GM12878 (cell line): ENCODE data around the gene SIMC1. TPM values are rescaled to one million over a fixed set of nuclear protein-coding genes. Genes with fewer than 3 reads are reported as not detected.
A peak's percentile ranks its signal among the peaks of the same experiment; 100 is the strongest.

Source experiments
- ATAC-seq: fragments of 200-7000 bp; cut with Tn5 transposase; 3 replicates; pipeline ENCODE4 v1.9.1; 2020; ENCODE audit warnings: mild to moderate bottlenecking, moderate library complexity
- BruUV-seq: library from RNA; stranded (reverse); fragments of 400-500 nt; replicated peaks from 2 replicates; lab custom pipeline; 2021; lab: Mats Ljungman, UMichigan
- CTCF ChIA-PET: fragments of 300-600 bp; sonication (Branson Sonifier 250); formaldehyde crosslinking; extraction: SDS; loops from one replicate; lab custom pipeline; 2021; ENCODE audit warnings: inconsistent platforms; lab: Yijun Ruan, JAX
- POLR2A ChIA-PET: fragments of 350-600 bp; formaldehyde crosslinking; extraction: SDS; loops from one replicate; lab custom pipeline; 2021; ENCODE audit warnings: inconsistent platforms; lab: Charles Lee
- RAD21 ChIA-PET: fragments of 300-600 bp; sonication (Branson Sonifier 250); formaldehyde crosslinking; loops from one replicate; lab custom pipeline; 2023; ENCODE audit warnings: antibody characterized with exemption; ENCODE audit not compliant: unreplicated experiment; lab: Charles Lee
- SMC1A ChIA-PET: fragments of 300-600 bp; sonication (Branson Sonifier 250); formaldehyde crosslinking; loops from one replicate; lab custom pipeline; 2023; ENCODE audit not compliant: unreplicated experiment, uncharacterized antibody; lab: Charles Lee
- DNase-seq: peaks from one replicate; pipeline ENCODE4 v3.0.0-alpha.2; 2011; ENCODE audit warnings: low read depth, low spot score
- FAIRE-seq: peaks from 3 replicates; lab custom pipeline; 2011; peaks lifted over from hg19 to GRCh38; lab: Jason Lieb, UNC
- H2AFZ ChIP-seq: 2 replicates; pipeline ENCODE4 v1.6.0; 2011; ENCODE audit warnings: low read depth, low read length, control low read depth; ENCODE audit not compliant: control insufficient read depth
- H3K27ac ChIP-seq: 2 replicates; pipeline ENCODE4 v1.5.1; 2011; ENCODE audit warnings: control low read depth; ENCODE audit not compliant: control insufficient read depth, insufficient read depth
- H3K27me3 ChIP-seq, 2 experiments: replicated peaks in 1 of 2; 2 replicates each; pipeline versions ENCODE4 v1.6.0 to v1.6.1; 2011; ENCODE audit warnings: low read length in 1 of 2; ENCODE audit not compliant: control insufficient read depth in 2 of 2, insufficient read depth in 2 of 2
- H3K36me3 ChIP-seq, 2 experiments: 2 replicates each; pipeline ENCODE4 v1.5.1; 2011; ENCODE audit warnings: low read length in 1 of 2; ENCODE audit not compliant: control insufficient read depth in 2 of 2, insufficient read depth in 2 of 2
- H3K4me1 ChIP-seq: 2 replicates; pipeline ENCODE4 v1.6.1; 2011; ENCODE audit warnings: mild to moderate bottlenecking, low read length, moderate library complexity, mixed read lengths; ENCODE audit not compliant: control insufficient read depth, insufficient read depth
- H3K4me2 ChIP-seq: 2 replicates; pipeline ENCODE4 v1.6.0; 2011; ENCODE audit warnings: control low read depth; ENCODE audit not compliant: control insufficient read depth, insufficient read depth
- H3K4me3 ChIP-seq: fragments of 200-600 bp; sonication (generic); 2 replicates; pipeline ENCODE4 v1.5.1; 2016
- H3K79me2 ChIP-seq: 2 replicates; pipeline ENCODE4 v1.6.0; 2011; ENCODE audit warnings: low read length; ENCODE audit not compliant: control insufficient read depth, insufficient read depth
- H3K9ac ChIP-seq: 2 replicates; pipeline ENCODE4 v1.8.0; 2011; ENCODE audit warnings: low read length, control low read depth, mixed read lengths; ENCODE audit not compliant: control insufficient read depth, insufficient read depth
- H3K9me3 ChIP-seq: replicated peaks from 3 replicates; pipeline ENCODE4 v1.5.1; 2011; ENCODE audit warnings: mild to moderate bottlenecking, low read length; ENCODE audit not compliant: control insufficient read depth, insufficient read depth
- H4K20me1 ChIP-seq: 2 replicates; pipeline ENCODE4 v1.6.0; 2011; ENCODE audit not compliant: control insufficient read depth, insufficient read depth
- BACH1 ChIP-seq: fragments of 450-650 bp; IDR thresholded peaks from 2 replicates; pipeline ENCODE4 v1.6.1; 2017; ENCODE audit warnings: mild to moderate bottlenecking, borderline replicate concordance
- CHD1 ChIP-seq: IDR thresholded peaks from 2 replicates; pipeline ENCODE4 v1.6.1; 2012; ENCODE audit warnings: low read depth, low read length, improper control_type of control experiment
- ELK1 ChIP-seq: IDR thresholded peaks from 2 replicates; pipeline ENCODE4 v1.6.1; 2012; ENCODE audit warnings: low read depth, low read length, improper control_type of control experiment
- NR2F1 ChIP-seq: fragments of 450-650 bp; conservative IDR thresholded peaks from 2 replicates; pipeline ENCODE4 v1.6.1; 2017; ENCODE audit warnings: mild to moderate bottlenecking
- PBX3 ChIP-seq: IDR thresholded peaks from 2 replicates; pipeline ENCODE4 v1.6.1; 2011; ENCODE audit warnings: mild to moderate bottlenecking, low read depth, low read length, moderate library complexity; ENCODE audit not compliant: insufficient replicate concordance
- PML ChIP-seq: IDR thresholded peaks from 2 replicates; pipeline ENCODE4 v1.6.1; 2012; ENCODE audit warnings: low read length, inconsistent platforms
- SMAD5 ChIP-seq: IDR thresholded peaks from 2 replicates; pipeline ENCODE4 v1.6.1; 2016; ENCODE audit warnings: antibody characterized with exemption, low read depth
- WGBS: methylation state at CpG from one replicate; pipeline ENCODE4 v1.1.6; 2016; ENCODE audit warnings: low lambda C conversion rate; ENCODE audit not compliant: insufficient replicate concordance, insufficient coverage; ENCODE audit errors: missing lambda C conversion rate; 5-methylcytosine and 5-hydroxymethylcytosine counted together
- in situ Hi-C: fragments of 300-500 bp; cut with MboI; formaldehyde crosslinking; loops from 9 replicates; pipeline ENCODE4 v1.14.3; 2018; ENCODE audit warnings: mixed read lengths
- intact Hi-C: fragments of 100-400 bp; cut with micrococcal nuclease; formaldehyde crosslinking; loops from one replicate; pipeline ENCODE4 v1.14.2; 2022; ENCODE audit not compliant: unreplicated experiment
- polyA plus RNA-seq, 11 experiments: library from polyadenylated mRNA; depleted of rRNA in 4 of 11; unstranded in 6 of 11; stranded (reverse) in 5 of 11; fragments of >200 nt; fragmentation: Nextera tagmentation in 4 of 11; fragmentation: Illumina TruSeq in 1 of 11; extraction: Ambion mirVana in 4 of 11; extraction: Trizol in 1 of 11; gene quantifications; 1 replicate in 1 of 11; 2 replicates in 10 of 11; pipeline versions ENCODE4 v1.2.1 to v1.2.3, GENCODE V29; 2011 to 2016; ENCODE audit warnings: inconsistent platforms in 2 of 11, missing spikeins in 2 of 11, low read depth in 1 of 11
- total RNA-seq, 4 experiments: library from RNA; depleted of rRNA in 3 of 4; stranded (reverse); fragments of >200 nt in 3 of 4; fragmentation: Illumina TruSeq in 1 of 4; extraction: Trizol in 1 of 4; gene quantifications; 2 replicates each; pipeline versions ENCODE4 v1.2.1 to v1.2.3, GENCODE V29; 2013 to 2021

SIMC1 gene
- total and polyA plus RNA-seq, 10 of the 15 experiments (the other 5 are each of a cell fraction or from before 2014, with no cell fraction given), result 3.0 to 16.5 (median 10.4) TPM

DNA sequence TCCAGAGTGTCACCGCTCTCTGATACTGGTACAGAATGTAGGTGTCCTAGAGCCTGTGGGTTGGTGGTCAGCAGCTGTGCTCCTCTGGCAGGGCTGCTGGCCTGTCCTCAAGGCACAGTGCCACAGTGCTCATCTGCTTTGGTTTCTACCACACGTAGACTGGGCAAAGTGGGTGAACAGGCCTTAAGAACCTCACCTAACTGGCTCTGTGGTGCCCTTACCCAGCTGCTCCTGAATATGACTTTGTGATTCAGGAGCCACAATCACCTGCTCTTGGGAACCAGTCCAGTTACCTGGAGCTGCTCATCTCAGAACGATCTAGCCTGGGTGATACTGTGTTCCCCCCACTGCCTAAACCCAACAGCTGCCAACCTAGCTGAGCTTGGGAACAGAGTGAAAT, 143.8 kb downstream of the SIMC1 start (continued):
- no peak for TF ChIP-seq CHD1
- TF ChIP-seq BACH1, result no peak
- TF ChIP-seq ELK1, result no peak
- no peak for TF ChIP-seq NR2F1

- Histone ChIP-seq H3K9me3 (no peaks in the 10 kb centered on the region; the same call in 2 of the 3 replicates), H3K27ac (no peak overlapping the region), H3K4me2 (no peak overlapping the region), H3K4me3 (no peak overlapping the region), H3K27me3 (no peaks in the 10 kb centered on the region), H3K79me2 (peaks cover 28% of the 10 kb centered on the region), H3K36me3 (peaks cover 21 to 25% of the 10 kb centered on the region in 2 experiments), H4K20me1 (peaks cover 3% of the 10 kb centered on the region; the same call in 1 of the 2 replicates)
- POLR2A ChIA-PET, result no interaction called here
- SMC1A ChIA-PET, result no interaction called here
- no TSS peak for BruUV-seq
- no peak for FAIRE-seq
- in situ Hi-C loops, result no loop called here
- RAD21 ChIA-PET, result no interaction called here
- no peak for DNase-seq
- TF ChIP-seq PML (0 out of 2 replicates have a peak, but pooled peaks have one; percentile 5), SMAD5 (peak; percentile 17; the same call in 1 of the 2 replicates), PBX3 (no peak)
- TF ChIP-seq, all 136 proteins: peak for 2
- CTCF ChIA-PET, result no interaction called here
- WGBS, result 98% methylated on average over 3 of the region's 3 CpGs
- no peak for ATAC-seq
- intact Hi-C loops, result loop anchor here (10.0 kb wide), 1 partner anchor 152 kb away; the partner anchor contains the start of gene RNF44
- H3K4me1 ChIP-seq, result peaks cover 6% of the 10 kb centered on the region
- no peak overlapping the region for H3K9ac ChIP-seq
- H2AFZ ChIP-seq, result no peak overlapping the region
Observed at GRCh38 chr5:176382721-176383120, 144.5 kb downstream of the SIMC1 start.
